Measurements from ENCODE around the gene FOXB1.

FOXB1 gene

DNA sequence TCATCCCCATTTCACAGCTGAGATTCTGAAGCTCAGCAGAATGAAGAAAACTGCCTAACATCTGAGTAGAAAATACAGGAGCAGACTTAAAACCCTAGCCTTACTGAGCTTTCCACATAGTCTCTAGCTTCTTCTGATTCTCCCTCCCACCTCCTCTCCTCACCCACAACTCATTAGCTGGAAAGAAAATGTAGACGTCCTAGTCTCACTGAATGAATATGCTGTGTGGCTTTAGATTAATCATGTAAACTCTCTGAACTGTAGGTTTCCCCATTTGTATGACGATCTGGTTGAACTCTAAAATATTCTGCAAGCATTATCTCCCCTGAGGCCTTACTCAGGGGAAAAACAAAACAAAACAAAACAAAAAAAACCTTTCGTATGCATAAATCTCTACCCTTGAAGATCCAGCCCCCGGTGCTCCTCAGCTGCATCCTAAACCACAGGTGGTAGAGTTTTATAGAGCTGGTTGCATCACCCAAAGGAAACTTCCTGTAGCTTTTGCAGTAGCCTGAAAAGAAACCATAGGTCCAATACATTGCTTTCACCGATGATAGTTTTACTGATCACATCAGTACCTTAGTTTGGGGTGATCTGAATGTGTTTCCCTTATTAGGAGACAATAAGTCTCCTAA is 40.6 kb downstream of the FOXB1 start:
- Histone ChIP-seq H3K4me3 (ENCODE audit: low read length) (no peak overlapping the region), H3K27me3 (ENCODE audit: control insufficient read depth, insufficient read depth, low read length) (peaks cover 6% of the 10 kb centered on the region), H3K36me3 (ENCODE audit: control insufficient read depth, insufficient read depth, low read length) (no peaks in the 10 kb centered on the region), H3K4me1 (ENCODE audit: control insufficient read depth, insufficient read depth, low read length) (no peaks in the 10 kb centered on the region), H3K9ac (ENCODE audit: low read length) (no peak overlapping the region), H3K9me3 (ENCODE audit: control insufficient read depth, low read length) (no peaks in the 10 kb centered on the region)

DNA sequence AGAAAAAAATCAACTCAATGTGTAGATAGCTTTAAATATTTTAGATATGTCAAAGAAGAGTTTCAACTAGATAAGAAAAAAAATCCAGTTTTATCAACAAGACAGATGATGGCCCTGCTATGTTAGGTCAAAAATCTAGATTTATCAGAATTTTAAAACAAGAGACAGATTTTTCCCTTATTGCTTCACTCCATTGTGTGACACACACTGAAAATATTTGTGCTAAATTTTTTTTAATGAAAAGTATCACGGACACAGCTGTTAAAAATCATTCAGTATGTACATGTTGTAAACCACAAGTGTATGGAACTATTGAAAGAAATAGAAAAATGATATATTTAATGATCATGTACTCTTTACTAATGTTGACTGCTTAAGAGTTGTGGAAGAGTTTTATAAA is 43.6 kb downstream of the FOXB1 start:
- no peaks in the 10 kb centered on the region for H3K4me1 ChIP-seq (ENCODE audit: control insufficient read depth, insufficient read depth, low read length)
- no peaks in the 10 kb centered on the region for H3K9me3 ChIP-seq (ENCODE audit: control insufficient read depth, low read length)
- H3K36me3 ChIP-seq (ENCODE audit: control insufficient read depth, insufficient read depth, low read length) = no peaks in the 10 kb centered on the region
- H3K9ac ChIP-seq (ENCODE audit: low read length) = no peak overlapping the region
- H3K4me3 ChIP-seq (ENCODE audit: low read length) = no peak overlapping the region
- H3K27me3 ChIP-seq (ENCODE audit: control insufficient read depth, insufficient read depth, low read length) = peaks cover 6% of the 10 kb centered on the region

DNA sequence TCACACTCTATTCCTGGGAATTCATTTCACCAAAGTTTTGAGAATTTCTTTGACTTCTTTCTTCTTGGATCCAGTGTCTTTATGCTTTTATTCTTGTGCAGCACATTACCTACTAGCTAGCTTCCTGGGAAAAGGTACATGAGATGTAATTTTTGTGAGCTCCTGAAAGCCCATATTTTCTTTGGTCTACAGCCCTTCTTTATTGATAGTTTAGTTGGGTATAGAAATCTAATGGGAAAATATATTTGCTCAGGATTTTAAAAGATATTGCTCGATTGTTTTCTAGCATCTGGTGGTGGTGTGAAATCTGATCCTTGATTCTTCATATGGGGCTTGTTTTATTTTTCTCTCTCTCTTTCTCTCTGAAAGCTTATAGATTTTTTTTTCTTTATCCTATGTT is 45.8 kb downstream of the FOXB1 start:
- no peaks in the 10 kb centered on the region for H3K4me1 ChIP-seq (ENCODE audit: control insufficient read depth, insufficient read depth, low read length)
- H3K9ac ChIP-seq (ENCODE audit: low read length) = no peak overlapping the region

DNA sequence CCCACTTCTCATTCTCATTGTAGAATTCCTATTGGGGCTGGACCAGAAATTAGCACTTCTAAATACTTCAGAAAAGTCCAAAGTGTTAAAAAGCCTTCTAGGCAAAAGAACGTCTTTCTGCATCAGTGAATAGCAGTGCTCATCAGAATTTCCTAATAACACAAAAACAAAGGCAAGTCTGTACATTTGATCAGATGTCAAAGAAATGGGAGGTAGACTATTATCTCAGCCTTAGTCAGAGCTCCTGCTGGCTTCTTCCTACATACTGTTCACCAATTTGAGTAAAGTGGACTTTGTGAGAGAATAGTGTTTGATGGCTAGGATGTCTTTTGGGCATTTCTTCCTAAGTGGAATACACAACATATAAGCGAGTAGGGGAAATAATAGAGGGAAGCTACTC is 48.7 kb downstream of the FOXB1 start:
- H3K4me3 ChIP-seq (ENCODE audit: low read length) = no peak overlapping the region
- no peaks in the 10 kb centered on the region for H3K27me3 ChIP-seq (ENCODE audit: control insufficient read depth, insufficient read depth, low read length)
- H3K9ac ChIP-seq (ENCODE audit: low read length) = no peak overlapping the region
- no peaks in the 10 kb centered on the region for H3K9me3 ChIP-seq (ENCODE audit: control insufficient read depth, low read length)
- H3K4me1 ChIP-seq (ENCODE audit: control insufficient read depth, insufficient read depth, low read length) = no peaks in the 10 kb centered on the region
- no peaks in the 10 kb centered on the region for H3K36me3 ChIP-seq (ENCODE audit: control insufficient read depth, insufficient read depth, low read length)

More for the DNA sequence above, 45.8 kb downstream of the FOXB1 start:
- Histone ChIP-seq H3K27me3 (ENCODE audit: control insufficient read depth, insufficient read depth, low read length) (no peaks in the 10 kb centered on the region), H3K36me3 (ENCODE audit: control insufficient read depth, insufficient read depth, low read length) (no peaks in the 10 kb centered on the region), H3K4me3 (ENCODE audit: low read length) (no peak overlapping the region), H3K9me3 (ENCODE audit: control insufficient read depth, low read length) (no peaks in the 10 kb centered on the region)

DNA sequence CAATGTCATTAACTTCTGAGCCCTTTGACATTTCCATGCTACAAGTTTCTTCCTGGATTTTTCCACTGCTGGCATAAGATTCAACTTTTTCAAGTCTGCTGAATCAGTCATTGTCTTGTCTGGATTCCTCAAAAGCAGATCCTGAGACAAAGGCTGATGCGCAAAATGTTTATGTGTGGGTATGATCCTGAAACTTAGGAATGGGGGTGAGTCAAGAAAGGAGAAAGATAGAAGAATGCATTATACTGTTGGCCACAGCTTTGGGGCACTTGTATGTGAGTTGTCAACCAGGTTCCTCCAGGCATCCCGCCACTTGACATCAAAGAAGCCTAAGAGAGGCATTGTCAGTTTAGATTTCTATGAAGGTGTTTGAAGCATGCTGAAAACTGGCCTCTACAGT is 50.4 kb downstream of the FOXB1 start:
- no peak overlapping the region for H3K9ac ChIP-seq (ENCODE audit: low read length)
- no peaks in the 10 kb centered on the region for H3K27me3 ChIP-seq (ENCODE audit: control insufficient read depth, insufficient read depth, low read length)
- no peaks in the 10 kb centered on the region for H3K4me1 ChIP-seq (ENCODE audit: control insufficient read depth, insufficient read depth, low read length)
- no peaks in the 10 kb centered on the region for H3K36me3 ChIP-seq (ENCODE audit: control insufficient read depth, insufficient read depth, low read length)
- H3K9me3 ChIP-seq (ENCODE audit: control insufficient read depth, low read length) = no peaks in the 10 kb centered on the region
- H3K4me3 ChIP-seq (ENCODE audit: low read length) = no peak overlapping the region
